Activated CD8-positive, alpha-beta T cell treated with anti-CD3 and anti-CD28 coated beads for 36 hours (primary cell): ENCODE data around the gene IGLL1. TPM values are rescaled to one million over a fixed set of nuclear protein-coding genes. Genes with fewer than 3 reads are reported as not detected.

Source experiments
- ATAC-seq: fragments of 200-7000 bp; cut with Tn5 transposase; one replicate; pipeline ENCODE4 v1.10.0; 2021; ENCODE audit warnings: mild to moderate bottlenecking, moderate library complexity
- CTCF ChIA-PET: fragments of 350-600 bp; sonication (Branson Sonifier 250); formaldehyde crosslinking; loops from one replicate; lab custom pipeline; 2021; ENCODE audit warnings: antibody characterized with exemption; lab: Charles Lee
- POLR2A ChIA-PET: fragments of 350-600 bp; sonication (Branson Sonifier 250); formaldehyde crosslinking; loops from one replicate; lab custom pipeline; 2021; ENCODE audit warnings: antibody characterized with exemption; lab: Charles Lee
- DNase-seq: peaks from one replicate; pipeline ENCODE4 v3.0.0-alpha.2; 2020
- H3K27ac Mint-ChIP-seq: one replicate; pipeline ENCODE4 v1.8.0; 2021; ENCODE audit warnings: mild to moderate bottlenecking, mixed read lengths
- H3K27me3 Mint-ChIP-seq: one replicate; pipeline ENCODE4 v1.8.0; 2021; ENCODE audit warnings: mixed read lengths
- H3K36me3 Mint-ChIP-seq: one replicate; pipeline ENCODE4 v1.8.0; 2021; ENCODE audit warnings: low read depth, mixed read lengths
- H3K4me1 Mint-ChIP-seq: one replicate; pipeline ENCODE4 v1.8.0; 2021; ENCODE audit warnings: low read depth, mixed read lengths
- H3K4me3 Mint-ChIP-seq: one replicate; pipeline ENCODE4 v1.8.0; 2021; ENCODE audit warnings: mild to moderate bottlenecking, moderate library complexity, mixed read lengths
- H3K9me3 Mint-ChIP-seq: one replicate; pipeline ENCODE4 v1.8.0; 2021; ENCODE audit warnings: mixed read lengths
- CTCF ChIP-seq: fragments of 200-600 bp; IDR thresholded peaks from one replicate; pipeline ENCODE4 v1.8.0; 2022; ENCODE audit warnings: antibody characterized with exemption, mild to moderate bottlenecking
- intact Hi-C: fragments of 100-400 bp; cut with micrococcal nuclease; formaldehyde crosslinking; loops from one replicate; pipeline ENCODE4 v1.10.0; 2022
- total RNA-seq, 2 experiments: library from RNA; stranded (reverse); gene quantifications; one replicate each; pipeline ENCODE4 v1.2.3, GENCODE V29; 2021

The IGLL1 gene
- total RNA-seq, 2 experiments from 2014 or later = not detected

- TF ChIP-seq CTCF = no peak
- DNase-seq = no peak
- Mint-ChIP-seq H3K36me3 (no peaks in the 10 kb centered on the region), H3K9me3 (no peaks in the 10 kb centered on the region), H3K4me1 (no peaks in the 10 kb centered on the region), H3K27me3 (peaks cover 3% of the 10 kb centered on the region), H3K27ac (no peak overlapping the region), H3K4me3 (no peak overlapping the region)
- ChIA-PET POLR2A (no interaction called here), CTCF (interaction anchor here (0.9 kb wide), 1 partner anchor 13 kb away, joined by 3 read pairs; no protein-coding TSS in a partner anchor)
- ATAC-seq = no peak
- intact Hi-C loops = no loop called here
These were observed 49.3 kb downstream of the IGLL1 start for GRCh38 chr22:23530766-23531282.

GRCh38 chr22:23530106-23530505 is 50.0 kb downstream of the IGLL1 start:
- intact Hi-C loops = no loop called here
- peaks cover 3% of the 10 kb centered on the region for H3K27me3 Mint-ChIP-seq
- H3K4me3 Mint-ChIP-seq = no peak overlapping the region
- ATAC-seq = no peak
- H3K4me1 Mint-ChIP-seq = no peaks in the 10 kb centered on the region
- TF ChIP-seq CTCF = no peak
- ChIA-PET POLR2A (no interaction called here), CTCF (interaction anchor here (0.9 kb wide), 1 partner anchor 12 kb away, joined by 3 read pairs; no protein-coding TSS in a partner anchor)
- DNase-seq = no peak
- H3K36me3 Mint-ChIP-seq = no peaks in the 10 kb centered on the region
- H3K9me3 Mint-ChIP-seq = no peaks in the 10 kb centered on the region
- H3K27ac Mint-ChIP-seq = no peak overlapping the region

- Mint-ChIP-seq H3K27me3 (peaks cover 3% of the 10 kb centered on the region), H3K9me3 (no peaks in the 10 kb centered on the region), H3K27ac (no peak overlapping the region), H3K4me1 (no peaks in the 10 kb centered on the region), H3K4me3 (no peak overlapping the region), H3K36me3 (no peaks in the 10 kb centered on the region)
- POLR2A ChIA-PET = no interaction called here
- TF ChIP-seq CTCF = no peak
- no peak for DNase-seq
- intact Hi-C loops = no loop called here
- no peak for ATAC-seq
- CTCF ChIA-PET = interaction anchor here (0.9 to 1.9 kb wide), 2 partner anchors 10 to 11 kb away, joined by 3 to 5 read pairs; no protein-coding TSS in a partner anchor
These were observed 50.7 kb downstream of the IGLL1 start for GRCh38 chr22:23529166-23530103.

GRCh38 chr22:23527971-23528740 is 51.9 kb downstream of the IGLL1 start:
- Mint-ChIP-seq H3K27ac (no peak overlapping the region), H3K36me3 (no peaks in the 10 kb centered on the region), H3K27me3 (peaks cover 6% of the 10 kb centered on the region), H3K4me3 (no peak overlapping the region), H3K4me1 (no peaks in the 10 kb centered on the region), H3K9me3 (no peaks in the 10 kb centered on the region)
- CTCF ChIA-PET = interaction anchor here (1.9 kb wide), 1 partner anchor 11 kb away, joined by 5 read pairs; no protein-coding TSS in a partner anchor
- ATAC-seq (no peak), DNase-seq (no peak)
- intact Hi-C loops = no loop called here
- POLR2A ChIA-PET = no interaction called here
- no peak for TF ChIP-seq CTCF
